ENCODE measurements around the gene TEX9.
"Not testable (repeated sequence)": the region's sequence is repeated elsewhere in the genome, so short reads cannot be mapped to it uniquely, and the experiment has no call there.

TEX9 gene

DNA sequence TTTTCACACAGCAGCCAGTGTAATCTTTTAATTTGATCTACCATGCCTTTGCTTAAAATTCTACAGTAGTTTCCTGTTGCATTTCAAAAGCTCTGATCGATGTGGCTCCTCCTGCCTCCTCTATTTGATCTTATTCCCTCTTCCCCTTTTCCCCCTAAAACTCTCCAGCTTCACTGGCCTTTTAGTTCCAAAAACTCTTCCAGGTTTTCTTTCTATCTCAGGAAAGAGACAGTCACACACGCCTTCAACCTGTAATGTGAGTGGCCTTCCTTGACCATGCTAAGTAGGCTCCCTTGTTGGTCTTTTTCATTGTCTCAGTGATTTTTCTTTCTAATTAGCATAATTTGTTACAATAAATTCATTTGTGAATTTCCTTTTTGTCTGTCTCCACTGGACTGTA is 985 bp downstream of the TEX9 start:
- Histone ChIP-seq H3K4me1 (ENCODE audit: control insufficient read depth in 1 of 2, insufficient read depth in 2 of 2, low read length in 2 of 2) (peaks cover 5 to 6% of the 10 kb centered on the region in 2 donors), H3K4me3 (ENCODE audit: low read depth in 1 of 2, low read length in 2 of 2) (peak overlapping the region; percentile 68 to 78), H3K27me3 (ENCODE audit: low read depth, low read length) (no peaks in the 10 kb centered on the region), H3K9me3 (ENCODE audit: control insufficient read depth in 1 of 2, low read length in 2 of 2) (peaks cover 0 to 3% of the 10 kb centered on the region in 2 donors), H3K36me3 (ENCODE audit: control insufficient read depth in 1 of 2, insufficient read depth in 2 of 2, low read length in 2 of 2) (no peaks in the 10 kb centered on the region), H3K27ac (ENCODE audit: low read length) (no peak overlapping the region)

DNA sequence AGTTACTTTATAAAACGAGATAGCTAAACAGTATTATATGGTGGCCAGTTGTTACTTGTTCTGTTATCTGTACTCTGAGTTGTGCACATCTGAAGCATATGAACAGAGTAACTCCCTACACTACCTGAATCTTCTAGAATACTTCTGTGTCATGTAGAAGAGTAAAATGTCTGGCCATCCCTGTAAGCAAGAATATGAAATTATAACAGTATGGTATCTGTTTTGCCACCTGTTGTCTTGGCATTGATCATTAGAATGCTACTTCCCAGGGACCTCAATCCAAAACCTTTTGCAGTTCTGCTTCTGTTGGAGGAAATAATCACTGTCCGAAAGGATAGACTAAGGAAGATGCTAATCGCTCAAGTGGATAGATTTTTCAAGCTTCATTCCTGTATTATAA is 1.9 kb downstream of the TEX9 start:
- Histone ChIP-seq H3K9me3 (ENCODE audit: control insufficient read depth in 1 of 2, low read length in 2 of 2) (no peaks in the 10 kb centered on the region), H3K27me3 (ENCODE audit: low read depth, low read length) (no peaks in the 10 kb centered on the region), H3K36me3 (ENCODE audit: control insufficient read depth in 1 of 2, insufficient read depth in 2 of 2, low read length in 2 of 2) (no peaks in the 10 kb centered on the region), H3K27ac (ENCODE audit: low read length) (no peak overlapping the region), H3K4me1 (ENCODE audit: control insufficient read depth in 1 of 2, insufficient read depth in 2 of 2, low read length in 2 of 2) (peaks cover 5 to 6% of the 10 kb centered on the region in 2 donors), H3K4me3 (ENCODE audit: low read depth in 1 of 2, low read length in 2 of 2) (peak overlapping the region in 1 of 2 donors; percentile 78)

DNA sequence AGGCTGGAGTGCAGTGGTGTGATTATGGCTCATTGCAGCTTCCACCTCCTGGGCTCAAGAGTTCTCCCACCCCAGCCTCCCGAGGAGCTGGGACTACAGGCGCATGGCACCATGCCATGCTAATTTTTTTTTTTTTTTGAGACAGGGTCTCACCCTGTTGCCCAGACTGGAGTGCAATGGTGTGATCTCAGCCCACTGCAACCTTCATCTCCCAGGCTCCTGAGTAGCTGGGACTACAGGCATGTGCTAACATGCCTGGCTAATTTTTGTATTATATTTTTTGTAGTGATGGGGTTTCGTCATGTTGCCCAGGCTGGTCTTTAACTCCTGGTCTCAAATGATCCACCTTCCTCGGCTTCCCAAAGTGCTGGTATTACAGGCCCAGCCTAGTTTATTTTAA is 4.0 kb downstream of the TEX9 start:
- Histone ChIP-seq H3K36me3 (ENCODE audit: control insufficient read depth in 1 of 2, insufficient read depth in 2 of 2, low read length in 2 of 2) (no peaks in the 10 kb centered on the region), H3K4me3 (ENCODE audit: low read depth in 1 of 2, low read length in 2 of 2) (no peak overlapping the region), H3K9me3 (ENCODE audit: control insufficient read depth in 1 of 2, low read length in 2 of 2) (no peaks in the 10 kb centered on the region), H3K4me1 (ENCODE audit: control insufficient read depth in 1 of 2, insufficient read depth in 2 of 2, low read length in 2 of 2) (peaks cover 5 to 6% of the 10 kb centered on the region in 2 donors), H3K27me3 (ENCODE audit: low read depth, low read length) (no peaks in the 10 kb centered on the region), H3K27ac (ENCODE audit: low read length) (no peak overlapping the region)

DNA sequence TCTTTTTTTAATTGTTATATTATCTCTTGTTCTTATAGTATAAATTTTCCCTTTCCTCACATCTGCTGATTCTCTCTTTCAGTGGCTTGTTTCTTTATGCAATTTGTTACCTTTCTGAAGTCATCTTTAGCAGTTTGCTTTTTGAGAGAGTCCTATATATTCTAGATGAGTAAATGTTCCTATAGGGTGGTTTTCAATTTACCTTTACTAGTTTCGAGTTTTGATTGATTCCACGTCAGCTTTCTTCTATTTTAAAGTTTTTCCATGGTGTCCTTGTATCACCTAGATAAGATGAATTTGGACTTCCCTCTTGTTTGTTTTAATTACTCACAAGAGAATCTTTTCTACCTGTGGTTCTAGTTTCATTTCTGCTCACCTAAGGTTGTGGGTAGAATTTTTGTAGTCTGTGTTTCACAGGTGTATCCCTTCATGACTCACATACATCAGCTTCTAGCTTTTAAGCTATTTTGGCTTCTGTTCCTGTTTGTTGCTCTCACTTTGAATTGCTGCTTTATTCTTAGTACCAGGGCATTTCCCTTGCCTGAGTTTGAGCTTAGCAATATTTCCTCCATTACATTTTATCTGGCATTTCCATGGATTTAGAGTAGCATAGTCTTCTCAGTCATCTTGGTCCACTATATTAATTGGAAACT is 6.4 kb downstream of the TEX9 start:
- H3K27me3 ChIP-seq (ENCODE audit: low read depth, low read length), result no peaks in the 10 kb centered on the region
- no peaks in the 10 kb centered on the region for H3K9me3 ChIP-seq (ENCODE audit: control insufficient read depth in 1 of 2, low read length in 2 of 2)
- H3K4me3 ChIP-seq (ENCODE audit: low read depth in 1 of 2, low read length in 2 of 2), result no peak overlapping the region
- no peaks in the 10 kb centered on the region for H3K36me3 ChIP-seq (ENCODE audit: control insufficient read depth in 1 of 2, insufficient read depth in 2 of 2, low read length in 2 of 2)
- H3K4me1 ChIP-seq (ENCODE audit: control insufficient read depth in 1 of 2, insufficient read depth in 2 of 2, low read length in 2 of 2), result peaks cover 0 to 5% of the 10 kb centered on the region in 2 donors
- H3K27ac ChIP-seq (ENCODE audit: low read length), result no peak overlapping the region

DNA sequence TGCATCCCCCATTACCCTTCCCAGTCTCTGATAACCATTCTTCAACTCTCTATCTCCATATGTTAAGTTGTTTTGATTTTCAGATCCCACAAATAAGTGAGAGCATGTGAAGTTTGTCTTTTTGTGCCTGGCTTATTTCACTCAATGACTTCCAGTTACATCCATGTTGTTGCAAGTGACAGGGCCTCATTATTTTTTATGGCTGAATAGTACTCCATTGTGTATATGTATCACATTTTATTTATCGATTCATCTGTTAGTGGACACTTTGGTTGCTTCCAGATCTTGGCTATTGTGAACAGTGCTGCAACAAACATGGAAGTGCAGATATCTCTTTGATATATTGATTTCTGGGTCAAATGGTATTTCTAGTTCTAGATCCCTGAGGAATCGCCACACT is 9.5 kb downstream of the TEX9 start:
- H3K36me3 ChIP-seq (ENCODE audit: control insufficient read depth in 1 of 2, insufficient read depth in 2 of 2, low read length in 2 of 2); H3K27me3 ChIP-seq (ENCODE audit: low read depth, low read length); H3K4me1 ChIP-seq (ENCODE audit: control insufficient read depth in 1 of 2, insufficient read depth in 2 of 2, low read length in 2 of 2); H3K27ac ChIP-seq (ENCODE audit: low read length); H3K4me3 ChIP-seq (ENCODE audit: low read depth in 1 of 2, low read length in 2 of 2); H3K9me3 ChIP-seq (ENCODE audit: control insufficient read depth in 1 of 2, low read length in 2 of 2): not testable (repeated sequence)

DNA sequence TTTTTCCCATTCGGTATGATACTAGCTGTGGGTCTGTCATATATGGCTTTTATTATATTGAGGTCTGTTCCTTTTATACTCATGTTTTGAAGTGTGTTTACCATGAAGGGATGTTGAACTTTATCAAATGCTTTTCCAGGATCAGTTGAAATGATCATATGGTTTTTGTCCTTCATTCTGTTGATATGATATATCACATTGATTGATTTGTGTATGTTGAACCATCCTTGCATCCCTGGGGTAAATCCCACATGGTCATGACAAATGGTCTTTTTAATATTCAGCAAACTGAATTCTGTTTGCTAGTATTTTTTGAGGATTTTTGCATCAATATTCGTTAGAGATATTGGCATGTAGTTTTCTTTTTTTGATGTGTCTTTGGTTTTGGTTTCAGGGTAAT is 12.6 kb downstream of the TEX9 start:
- not testable (repeated sequence) for H3K36me3 ChIP-seq (ENCODE audit: control insufficient read depth in 1 of 2, insufficient read depth in 2 of 2, low read length in 2 of 2); H3K27me3 ChIP-seq (ENCODE audit: low read depth, low read length); H3K4me3 ChIP-seq (ENCODE audit: low read depth in 1 of 2, low read length in 2 of 2); H3K27ac ChIP-seq (ENCODE audit: low read length); H3K4me1 ChIP-seq (ENCODE audit: control insufficient read depth in 1 of 2, insufficient read depth in 2 of 2, low read length in 2 of 2); H3K9me3 ChIP-seq (ENCODE audit: control insufficient read depth in 1 of 2, low read length in 2 of 2)

DNA sequence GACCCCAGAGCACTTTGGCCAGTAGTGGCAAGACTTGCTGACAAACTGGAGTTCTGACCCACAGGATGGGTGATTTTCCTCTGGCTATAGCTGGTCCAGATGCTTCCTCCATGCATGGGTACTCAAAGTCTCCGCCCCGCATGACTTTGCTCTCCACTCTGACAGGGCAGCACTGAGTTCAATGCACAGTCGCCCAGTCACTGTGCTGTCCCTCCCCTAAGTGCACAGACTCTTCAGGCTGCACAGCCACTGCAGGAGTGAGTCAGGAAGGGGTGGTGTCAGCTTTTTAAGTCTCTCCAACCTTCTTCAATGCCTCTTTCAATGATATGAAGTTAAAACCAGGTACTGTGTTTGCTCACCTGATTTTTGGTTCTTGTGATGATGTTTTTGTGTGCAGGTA is 17.8 kb downstream of the TEX9 start:
- H3K4me1 ChIP-seq (ENCODE audit: control insufficient read depth in 1 of 2, insufficient read depth in 2 of 2, low read length in 2 of 2), result no peaks in the 10 kb centered on the region
- H3K4me3 ChIP-seq (ENCODE audit: low read depth in 1 of 2, low read length in 2 of 2), result no peak overlapping the region
- no peaks in the 10 kb centered on the region for H3K27me3 ChIP-seq (ENCODE audit: low read depth, low read length)
- H3K27ac ChIP-seq (ENCODE audit: low read length), result no peak overlapping the region
- H3K9me3 ChIP-seq (ENCODE audit: control insufficient read depth in 1 of 2, low read length in 2 of 2), result peaks cover 0 to 7% of the 10 kb centered on the region in 2 donors
- no peaks in the 10 kb centered on the region for H3K36me3 ChIP-seq (ENCODE audit: control insufficient read depth in 1 of 2, insufficient read depth in 2 of 2, low read length in 2 of 2)

DNA sequence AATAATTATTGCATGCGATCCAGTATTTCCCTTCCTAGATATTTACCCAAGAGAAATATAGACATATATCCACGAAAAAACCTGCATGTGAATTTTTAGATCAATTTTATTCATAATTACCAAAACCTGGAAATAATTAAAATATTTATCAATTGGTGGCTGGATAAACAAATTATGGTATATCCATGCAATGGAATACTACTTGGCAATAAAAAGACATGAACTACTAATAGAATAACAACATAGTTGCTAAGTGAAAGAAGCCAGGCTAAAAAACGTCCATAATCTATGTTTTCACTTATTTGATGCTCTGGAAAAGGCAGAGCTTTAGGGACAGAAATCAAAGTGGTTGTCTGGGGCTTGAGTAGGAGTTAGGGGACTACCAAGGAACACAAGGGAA is 20.7 kb downstream of the TEX9 start:
- no peaks in the 10 kb centered on the region for H3K36me3 ChIP-seq (ENCODE audit: control insufficient read depth in 1 of 2, insufficient read depth in 2 of 2, low read length in 2 of 2)
- H3K27me3 ChIP-seq (ENCODE audit: low read depth, low read length), result no peaks in the 10 kb centered on the region
- H3K4me3 ChIP-seq (ENCODE audit: low read depth in 1 of 2, low read length in 2 of 2), result no peak overlapping the region
- H3K9me3 ChIP-seq (ENCODE audit: control insufficient read depth in 1 of 2, low read length in 2 of 2), result peaks cover 0 to 5% of the 10 kb centered on the region in 2 donors
- H3K27ac ChIP-seq (ENCODE audit: low read length), result no peak overlapping the region
- no peaks in the 10 kb centered on the region for H3K4me1 ChIP-seq (ENCODE audit: control insufficient read depth in 1 of 2, insufficient read depth in 2 of 2, low read length in 2 of 2)

DNA sequence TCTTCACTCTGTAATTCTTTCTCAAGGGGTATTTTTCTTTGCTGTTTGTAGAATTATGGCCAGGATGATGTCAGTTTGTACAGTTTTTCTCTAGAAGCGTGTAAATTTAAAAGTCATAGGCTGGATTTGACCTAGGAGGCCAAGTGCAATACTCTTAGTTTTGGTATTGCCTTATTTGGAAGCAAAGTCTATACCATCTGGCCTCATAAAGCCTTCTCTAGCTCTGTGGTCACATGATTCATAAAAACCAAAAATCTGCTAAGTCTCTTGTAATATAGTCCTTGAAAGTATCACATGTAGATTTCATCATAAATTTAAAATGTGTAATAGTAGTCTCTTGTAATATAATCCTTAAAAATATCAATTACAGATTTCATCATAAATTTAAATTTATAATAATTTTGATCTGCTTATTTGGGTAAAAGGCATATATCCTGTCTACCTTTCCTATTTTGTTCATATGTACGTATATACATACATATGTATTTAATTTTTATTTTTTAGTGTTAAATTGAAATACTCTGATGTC is 25.6 kb downstream of the TEX9 start:
- H3K27ac ChIP-seq (ENCODE audit: low read length), result no peak overlapping the region
- no peaks in the 10 kb centered on the region for H3K4me1 ChIP-seq (ENCODE audit: control insufficient read depth in 1 of 2, insufficient read depth in 2 of 2, low read length in 2 of 2)
- no peaks in the 10 kb centered on the region for H3K27me3 ChIP-seq (ENCODE audit: low read depth, low read length)
- H3K36me3 ChIP-seq (ENCODE audit: control insufficient read depth in 1 of 2, insufficient read depth in 2 of 2, low read length in 2 of 2), result no peaks in the 10 kb centered on the region
- H3K9me3 ChIP-seq (ENCODE audit: control insufficient read depth in 1 of 2, low read length in 2 of 2), result peaks cover 0 to 4% of the 10 kb centered on the region in 2 donors
- H3K4me3 ChIP-seq (ENCODE audit: low read depth in 1 of 2, low read length in 2 of 2), result no peak overlapping the region

DNA sequence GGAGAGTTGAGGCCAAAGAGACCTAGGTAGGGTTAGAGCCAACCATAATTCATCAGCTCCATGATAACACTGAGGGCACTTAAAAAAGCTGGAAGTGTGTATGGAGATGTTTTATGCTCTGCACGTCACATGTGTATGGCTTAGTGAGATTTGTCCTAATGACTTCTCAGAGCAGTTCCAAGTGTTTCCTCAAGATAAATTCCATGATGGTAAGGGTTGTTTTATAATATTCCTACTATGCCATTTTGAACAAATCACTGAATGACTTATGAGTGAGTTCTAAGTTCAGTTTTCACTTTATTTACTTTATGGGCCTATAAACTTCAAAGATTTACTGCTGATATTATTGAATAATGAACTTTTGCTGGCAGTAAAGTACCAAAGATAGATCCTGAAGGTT is 28.1 kb downstream of the TEX9 start:
- Histone ChIP-seq H3K4me1 (ENCODE audit: control insufficient read depth in 1 of 2, insufficient read depth in 2 of 2, low read length in 2 of 2) (no peaks in the 10 kb centered on the region), H3K9me3 (ENCODE audit: control insufficient read depth in 1 of 2, low read length in 2 of 2) (no peaks in the 10 kb centered on the region), H3K27ac (ENCODE audit: low read length) (no peak overlapping the region), H3K4me3 (ENCODE audit: low read depth in 1 of 2, low read length in 2 of 2) (no peak overlapping the region), H3K27me3 (ENCODE audit: low read depth, low read length) (no peaks in the 10 kb centered on the region), H3K36me3 (ENCODE audit: control insufficient read depth in 1 of 2, insufficient read depth in 2 of 2, low read length in 2 of 2) (no peaks in the 10 kb centered on the region)

DNA sequence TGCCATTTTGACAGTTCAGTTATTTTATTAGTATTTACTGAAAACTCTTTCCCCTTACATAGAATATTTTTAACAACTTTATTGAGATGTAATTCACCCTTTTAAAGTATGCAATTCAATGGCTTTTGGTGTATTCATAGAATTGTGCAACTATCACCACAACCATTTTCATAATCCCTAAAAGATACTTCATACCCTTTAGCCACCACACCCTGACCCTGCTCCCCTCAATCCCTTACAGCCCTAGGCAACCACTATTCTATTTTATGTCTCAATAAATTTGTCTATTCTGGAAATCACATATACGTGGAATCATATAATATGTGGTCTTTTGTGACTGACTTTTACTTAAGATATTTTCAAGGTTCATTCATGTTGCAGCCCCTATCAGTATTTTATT is 29.7 kb downstream of the TEX9 start:
- Histone ChIP-seq H3K4me3 (ENCODE audit: low read depth in 1 of 2, low read length in 2 of 2) (no peak overlapping the region), H3K4me1 (ENCODE audit: control insufficient read depth in 1 of 2, insufficient read depth in 2 of 2, low read length in 2 of 2) (no peaks in the 10 kb centered on the region), H3K27me3 (ENCODE audit: low read depth, low read length) (no peaks in the 10 kb centered on the region), H3K36me3 (ENCODE audit: control insufficient read depth in 1 of 2, insufficient read depth in 2 of 2, low read length in 2 of 2) (no peaks in the 10 kb centered on the region), H3K9me3 (ENCODE audit: control insufficient read depth in 1 of 2, low read length in 2 of 2) (no peaks in the 10 kb centered on the region), H3K27ac (ENCODE audit: low read length) (no peak overlapping the region)

DNA sequence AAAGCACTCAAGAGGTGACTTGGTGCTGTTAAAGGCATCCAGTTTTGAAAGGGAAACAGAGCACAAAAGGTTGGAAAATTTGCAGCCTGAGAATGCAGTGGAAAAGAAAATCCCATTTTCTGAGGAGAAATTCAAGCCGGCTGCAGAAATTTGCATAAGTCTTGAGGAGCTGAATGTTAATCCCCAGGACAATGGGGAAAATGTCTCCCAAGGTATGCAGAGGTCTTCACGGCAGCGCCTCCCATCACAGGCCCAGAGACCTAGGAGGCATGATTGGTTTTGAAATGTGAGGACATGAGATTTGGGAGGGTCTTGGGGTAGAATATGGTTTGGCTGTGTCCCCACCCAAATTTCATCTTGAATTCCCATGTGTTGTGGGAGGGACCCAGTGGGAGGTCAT is 32.1 kb downstream of the TEX9 start:
- not testable (repeated sequence) for H3K4me3 ChIP-seq (ENCODE audit: low read depth in 1 of 2, low read length in 2 of 2); H3K4me1 ChIP-seq (ENCODE audit: control insufficient read depth in 1 of 2, insufficient read depth in 2 of 2, low read length in 2 of 2); H3K27ac ChIP-seq (ENCODE audit: low read length); H3K27me3 ChIP-seq (ENCODE audit: low read depth, low read length); H3K9me3 ChIP-seq (ENCODE audit: control insufficient read depth in 1 of 2, low read length in 2 of 2); H3K36me3 ChIP-seq (ENCODE audit: control insufficient read depth in 1 of 2, insufficient read depth in 2 of 2, low read length in 2 of 2)
